GM13976 (cell line): ENCODE measurements around the gene SNCG.

ENCODE experiments used
- DNase-seq: peaks from one replicate; pipeline ENCODE4 v3.0.0; 2012; ENCODE audit warnings: low spot score
- CTCF ChIP-seq: IDR thresholded peaks from 2 replicates; pipeline ENCODE4 v1.5.1; 2012; ENCODE audit warnings: borderline replicate concordance, mild to moderate bottlenecking; ENCODE audit not compliant: insufficient read depth; ENCODE audit errors: extremely low read depth, missing control alignments, control extremely low read depth
- in situ Hi-C: fragments of 300-500 bp; cut with MboI; formaldehyde crosslinking; loops from one replicate; pipeline ENCODE4 v1.12.0; 2022; ENCODE audit warnings: low sequenced_read_pairs, mixed read lengths, inconsistent platforms; ENCODE audit not compliant: unreplicated experiment

SNCG gene

GRCh38 chr10:86965986-86966654 is 7.7 kb downstream of the SNCG start:
- TF ChIP-seq CTCF, result no peak
- no peak for DNase-seq
- in situ Hi-C loops, result no loop called here

GRCh38 chr10:86967481-86967941 is 9.1 kb downstream of the SNCG start:
- no peak for DNase-seq
- TF ChIP-seq CTCF, result no peak
- in situ Hi-C loops, result no loop called here

- in situ Hi-C loops, result no loop called here
- no peak for TF ChIP-seq CTCF
- DNase-seq, result peak; percentile 24
Observed at GRCh38 chr10:86968271-86968993, 10.0 kb downstream of the SNCG start, which contains the start of gene ADIRF. Gene ADIRF (plus strand): TSS chr10:86968482. CDS start chr10:86968545, 63 bp downstream.

- no peak for TF ChIP-seq CTCF
- no peak for DNase-seq
- in situ Hi-C loops, result no loop called here
Observed at GRCh38 chr10:86968994-86969355, 10.6 kb downstream of the SNCG start.

- no peak for TF ChIP-seq CTCF
- peak; percentile 21 for DNase-seq
- in situ Hi-C loops, result no loop called here
Observed at GRCh38 chr10:86969421-86970041, 11.1 kb downstream of the SNCG start.

- TF ChIP-seq CTCF, result no peak
- in situ Hi-C loops, result no loop called here
- DNase-seq, result no peak
Observed at GRCh38 chr10:86970162-86970981, 12.0 kb downstream of the SNCG start.
